Stimulated activated CD4-positive, alpha-beta T cell treated with anti-CD3 and anti-CD28 coated beads, Interleukin-2, amount 100 ng/mL, for 4 hours (primary cell): Measurements from ENCODE around the gene HNRNPU.
"Not testable (repeated sequence)": the region's sequence is repeated elsewhere in the genome, so short reads cannot be mapped to it uniquely, and the experiment has no call there.

Source experiments
- DNase-seq: peaks from one replicate; pipeline ENCODE4 v3.0.0-alpha.2; 2020; ENCODE audit warnings: low read depth

HNRNPU gene

GRCh38 chr1:244840219-244840794 lies 24.0 kb downstream of the HNRNPU start:
- no peak for DNase-seq

- no peak for DNase-seq
These were observed 24.7 kb downstream of the HNRNPU start for GRCh38 chr1:244839656-244840055.

GRCh38 chr1:244837597-244838258 lies 26.6 kb downstream of the HNRNPU start:
- DNase-seq: no peak

- no peak for DNase-seq
These were observed 27.8 kb downstream of the HNRNPU start for GRCh38 chr1:244836584-244836983.

GRCh38 chr1:244836135-244836521 lies 28.2 kb downstream of the HNRNPU start:
- no peak for DNase-seq

GRCh38 chr1:244835276-244836134 lies 28.8 kb downstream of the HNRNPU start, which contains the start of gene COX20:
Gene COX20, plus strand, starts transcription at chr1:244835658. Its CDS starts 57 bp downstream, at chr1:244835715.
- peak; percentile 81 for DNase-seq

GRCh38 chr1:244834543-244835275 lies 29.6 kb downstream of the HNRNPU start:
- peak; percentile 85 for DNase-seq

GRCh38 chr1:244833734-244834542 lies 30.4 kb downstream of the HNRNPU start:
- peak; percentile 24 for DNase-seq

GRCh38 chr1:244833260-244833659 lies 31.1 kb downstream of the HNRNPU start:
- DNase-seq: not testable (repeated sequence)

- no peak for DNase-seq
These were observed 33.7 kb downstream of the HNRNPU start for GRCh38 chr1:244830639-244831038.

- no peak for DNase-seq
These were observed 37.6 kb downstream of the HNRNPU start for GRCh38 chr1:244826712-244827111.

GRCh38 chr1:244822878-244823277 lies 41.5 kb downstream of the HNRNPU start:
- no peak for DNase-seq

GRCh38 chr1:244821134-244821533 lies 43.2 kb downstream of the HNRNPU start:
- no peak for DNase-seq

- no peak for DNase-seq
These were observed 44.2 kb downstream of the HNRNPU start for GRCh38 chr1:244820131-244820530.

- no peak for DNase-seq
These were observed 46.9 kb downstream of the HNRNPU start for GRCh38 chr1:244817415-244817894.

GRCh38 chr1:244815600-244816099 lies 48.7 kb downstream of the HNRNPU start:
- DNase-seq: no peak

- DNase-seq: no peak
These were observed 51.0 kb downstream of the HNRNPU start for GRCh38 chr1:244813327-244813726.

- DNase-seq: no peak
These were observed 54.1 kb downstream of the HNRNPU start for GRCh38 chr1:244810221-244810620.

- no peak for DNase-seq
These were observed 57.2 kb downstream of the HNRNPU start for GRCh38 chr1:244807138-244807537.

GRCh38 chr1:244804841-244805240 lies 59.5 kb downstream of the HNRNPU start:
- no peak for DNase-seq
